HUES48 (cell line): ENCODE data around the gene GPR26.

Experiments used
- H3K27ac ChIP-seq: one replicate; pipeline ENCODE4 v1.7.0; 2013; ENCODE audit warnings: low read depth, low read length, inconsistent platforms
- H3K27me3 ChIP-seq: 2 replicates; pipeline ENCODE4 v1.6.1; 2013; ENCODE audit warnings: mild to moderate bottlenecking, low read length; ENCODE audit not compliant: control insufficient read depth, insufficient read depth
- H3K36me3 ChIP-seq: 2 replicates; pipeline ENCODE4 v1.6.1; 2013; ENCODE audit warnings: low read length; ENCODE audit not compliant: control insufficient read depth, insufficient read depth
- H3K4me1 ChIP-seq: 2 replicates; pipeline ENCODE4 v1.6.1; 2013; ENCODE audit warnings: mild to moderate bottlenecking, low read length; ENCODE audit not compliant: control insufficient read depth, insufficient read depth
- H3K4me3 ChIP-seq: 2 replicates; pipeline ENCODE4 v1.5.1; 2013; ENCODE audit warnings: mild to moderate bottlenecking, low read depth, low read length
- H3K9ac ChIP-seq: 2 replicates; pipeline ENCODE4 v1.6.1; 2013; ENCODE audit warnings: mild to moderate bottlenecking, low read depth, low read length, moderate library complexity
- H3K9me3 ChIP-seq: 2 replicates; pipeline ENCODE4 v1.6.1; 2013; ENCODE audit warnings: low read length; ENCODE audit not compliant: control insufficient read depth, insufficient read depth

Gene GPR26

DNA sequence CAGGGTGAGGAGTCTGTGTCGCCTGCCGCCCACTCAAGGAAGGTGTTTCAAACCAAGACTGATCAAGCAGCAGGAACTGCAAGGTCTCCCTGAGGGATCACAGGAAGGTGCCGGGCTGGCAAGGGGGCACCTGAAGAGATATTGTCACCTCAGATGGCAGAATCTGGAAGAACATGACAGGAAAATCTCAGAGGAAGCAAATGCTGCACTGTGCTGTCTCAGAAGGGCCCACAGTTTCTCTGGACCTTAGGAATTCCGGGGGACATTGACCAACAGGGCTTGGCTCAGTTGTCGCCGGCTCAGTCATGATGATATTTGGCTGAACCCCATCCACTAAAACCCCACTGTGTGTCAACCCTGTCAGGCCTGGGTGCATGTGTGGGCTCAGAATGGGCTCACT, 31.9 kb upstream of the GPR26 start:
- Histone ChIP-seq H3K4me1 (peaks cover 4% of the 10 kb centered on the region), H3K27ac (no peak overlapping the region), H3K36me3 (no peaks in the 10 kb centered on the region), H3K4me3 (no peak overlapping the region), H3K9me3 (no peaks in the 10 kb centered on the region), H3K27me3 (no peaks in the 10 kb centered on the region), H3K9ac (no peak overlapping the region)

DNA sequence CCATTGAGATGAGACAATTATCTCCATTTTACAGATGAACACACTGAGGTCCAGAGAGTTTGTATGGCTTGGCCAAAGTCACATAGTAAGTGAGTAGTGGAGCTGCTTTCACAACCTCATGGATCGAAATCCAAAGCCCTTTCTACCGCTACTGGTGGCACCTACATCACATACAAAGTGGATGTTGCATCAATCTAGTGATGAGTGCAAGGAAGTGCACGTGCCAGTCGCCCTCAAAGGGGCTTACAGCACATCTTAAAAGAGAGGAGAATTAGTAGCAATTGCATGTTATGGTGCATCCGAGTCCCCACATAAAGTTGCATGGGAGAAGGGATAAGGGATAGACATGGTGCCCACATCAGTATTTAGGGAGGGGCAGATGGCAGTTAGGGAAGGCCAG, 31.0 kb upstream of the GPR26 start:
- H3K4me1 ChIP-seq = peaks cover 13% of the 10 kb centered on the region
- no peaks in the 10 kb centered on the region for H3K9me3 ChIP-seq
- H3K27ac ChIP-seq = no peak overlapping the region
- no peak overlapping the region for H3K9ac ChIP-seq
- H3K4me3 ChIP-seq = no peak overlapping the region
- no peaks in the 10 kb centered on the region for H3K36me3 ChIP-seq
- H3K27me3 ChIP-seq = no peaks in the 10 kb centered on the region

DNA sequence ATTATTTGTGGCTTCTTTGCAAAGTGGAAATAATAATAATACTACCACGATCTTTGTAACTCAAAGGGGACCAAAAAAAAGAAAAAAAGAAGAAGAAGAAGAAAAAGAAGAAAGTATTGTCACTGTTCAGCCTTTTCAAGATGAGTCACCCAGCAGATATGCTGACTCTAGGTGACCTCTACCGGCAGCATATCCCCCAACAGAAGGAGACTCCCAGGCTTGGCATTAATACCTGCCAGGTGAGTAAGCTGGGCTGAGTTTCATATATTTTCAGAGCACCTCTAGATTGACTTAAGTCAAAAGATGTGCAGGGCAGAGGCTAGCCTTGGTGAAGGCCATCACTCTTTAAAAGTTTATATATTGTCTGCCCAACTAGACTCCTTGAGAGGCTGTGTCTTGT, 30.4 kb upstream of the GPR26 start:
- Histone ChIP-seq H3K9ac (no peak overlapping the region), H3K9me3 (no peaks in the 10 kb centered on the region), H3K4me3 (no peak overlapping the region), H3K27ac (no peak overlapping the region), H3K36me3 (no peaks in the 10 kb centered on the region), H3K27me3 (no peaks in the 10 kb centered on the region), H3K4me1 (peaks cover 19% of the 10 kb centered on the region)

DNA sequence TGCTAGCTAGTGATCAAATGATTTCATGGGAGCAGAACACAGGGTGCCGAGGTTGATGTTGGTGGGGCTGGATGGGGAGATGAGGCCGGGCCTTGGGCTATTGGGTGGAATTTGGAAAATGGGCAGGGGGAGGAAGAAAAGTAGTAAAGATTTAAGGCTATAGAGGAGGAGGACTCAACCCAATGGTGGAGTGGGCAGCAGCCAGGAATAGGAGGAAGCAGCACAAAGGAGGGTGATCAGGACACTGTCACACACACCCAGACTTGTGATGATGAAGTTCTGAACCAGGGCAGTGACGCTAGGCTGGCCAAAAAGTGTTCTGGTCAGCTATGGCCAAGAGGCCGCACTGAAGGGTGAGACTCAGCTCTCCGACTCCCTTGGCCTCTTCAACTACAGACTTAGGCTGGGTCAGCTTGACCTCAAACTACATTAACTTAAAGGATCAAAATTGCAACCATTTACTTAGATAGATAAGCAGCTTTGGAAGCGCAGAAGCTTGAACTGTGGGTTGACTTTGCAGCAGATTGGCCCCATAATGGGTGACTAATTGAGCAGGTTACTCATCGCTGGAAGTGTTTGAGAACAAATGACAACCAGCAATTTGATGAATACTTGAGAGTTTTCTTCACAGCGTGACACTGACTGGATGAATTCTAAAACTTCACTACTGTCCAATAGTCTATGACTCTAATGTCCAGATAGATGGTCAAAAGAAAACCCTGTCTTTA, 29.4 kb upstream of the GPR26 start:
- H3K27ac ChIP-seq = peak overlapping the region; percentile 32
- no peaks in the 10 kb centered on the region for H3K9me3 ChIP-seq
- no peaks in the 10 kb centered on the region for H3K36me3 ChIP-seq
- no peak overlapping the region for H3K4me3 ChIP-seq
- peaks cover 20% of the 10 kb centered on the region for H3K4me1 ChIP-seq
- no peaks in the 10 kb centered on the region for H3K27me3 ChIP-seq
- H3K9ac ChIP-seq = no peak overlapping the region

DNA sequence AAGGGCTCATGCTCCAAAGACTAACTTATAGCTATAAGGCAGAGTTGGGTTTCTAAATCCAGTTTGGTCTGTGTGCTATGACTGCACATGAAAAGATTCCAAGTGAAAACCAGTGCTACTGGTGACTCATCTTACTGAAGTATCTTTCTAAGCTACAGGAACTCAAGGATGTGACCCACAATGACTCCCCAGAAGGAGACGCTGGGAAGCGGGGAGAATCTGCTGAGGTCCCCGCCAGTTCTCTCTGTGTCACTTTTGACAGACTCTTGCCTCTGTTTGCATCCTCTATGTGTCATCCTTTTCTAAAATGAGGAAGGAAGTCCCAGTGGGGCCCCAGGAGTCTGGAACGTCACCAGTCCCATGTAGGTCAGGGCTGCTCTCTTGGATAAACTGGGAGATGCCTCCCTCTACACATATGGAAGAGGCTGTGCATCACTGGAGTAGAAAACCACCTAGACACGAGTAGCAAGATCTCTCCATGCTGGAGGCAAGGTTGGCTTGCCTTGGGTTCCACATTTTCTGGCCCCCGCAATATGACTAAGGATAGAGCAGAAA, 28.8 kb upstream of the GPR26 start:
- Histone ChIP-seq H3K4me3 (no peak overlapping the region), H3K27me3 (no peaks in the 10 kb centered on the region), H3K9ac (no peak overlapping the region), H3K9me3 (no peaks in the 10 kb centered on the region), H3K4me1 (peaks cover 26% of the 10 kb centered on the region), H3K36me3 (no peaks in the 10 kb centered on the region), H3K27ac (peak overlapping the region; percentile 32)

DNA sequence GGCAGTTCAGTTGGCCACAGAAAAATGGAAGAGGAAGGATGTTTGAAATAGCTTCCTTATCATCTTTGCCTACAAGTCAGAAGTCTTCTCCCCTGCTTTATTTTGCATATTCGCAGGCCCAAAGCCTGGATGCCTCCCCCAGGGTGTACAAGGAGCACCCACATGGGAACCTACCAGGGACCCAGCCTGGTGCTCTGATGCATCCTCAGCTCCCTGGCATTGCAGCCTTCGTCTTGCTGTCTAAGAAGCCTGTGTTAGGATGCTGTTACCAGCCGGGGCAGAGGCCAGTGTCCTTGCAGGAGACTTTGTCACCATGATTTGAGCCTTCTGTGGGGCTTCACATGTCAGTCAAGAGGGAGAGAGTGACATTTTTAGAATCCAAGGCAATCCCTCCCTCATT, 27.0 kb upstream of the GPR26 start:
- H3K4me1 ChIP-seq = peaks cover 32% of the 10 kb centered on the region
- no peak overlapping the region for H3K9ac ChIP-seq
- no peaks in the 10 kb centered on the region for H3K36me3 ChIP-seq
- no peaks in the 10 kb centered on the region for H3K9me3 ChIP-seq
- no peaks in the 10 kb centered on the region for H3K27me3 ChIP-seq
- no peak overlapping the region for H3K4me3 ChIP-seq
- H3K27ac ChIP-seq = no peak overlapping the region

DNA sequence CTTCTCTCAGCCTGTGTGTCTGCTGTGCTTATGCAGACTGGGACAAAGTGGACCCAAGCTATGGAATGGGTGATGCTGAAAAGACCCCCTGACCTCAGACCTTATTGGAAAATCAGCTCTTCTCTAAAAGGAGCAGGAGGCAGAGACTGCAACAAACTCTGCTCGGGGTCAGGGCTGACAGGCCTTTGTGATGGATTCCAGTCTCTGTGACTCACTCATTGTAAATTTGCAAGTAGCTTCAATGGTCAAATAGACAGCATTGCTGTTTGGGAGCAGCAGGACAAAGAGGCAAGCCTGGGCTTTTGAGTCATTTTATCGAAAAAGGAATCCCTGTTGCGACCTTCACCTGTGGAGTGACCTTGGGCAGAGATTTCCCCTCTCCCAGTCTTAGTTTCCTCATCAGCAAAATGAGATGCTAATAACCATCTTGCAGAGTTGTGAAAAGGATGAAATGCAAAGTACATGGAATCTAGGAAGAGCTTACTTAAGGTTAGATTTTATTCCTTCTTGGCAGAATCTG, 26.1 kb upstream of the GPR26 start:
- Histone ChIP-seq H3K27ac (peak overlapping the region; percentile 86), H3K4me3 (no peak overlapping the region; the same call in 1 of the 2 replicates), H3K9me3 (no peaks in the 10 kb centered on the region), H3K4me1 (peaks cover 32% of the 10 kb centered on the region), H3K9ac (peak overlapping the region; percentile 36; the same call in 1 of the 2 replicates), H3K36me3 (no peaks in the 10 kb centered on the region), H3K27me3 (no peaks in the 10 kb centered on the region)

DNA sequence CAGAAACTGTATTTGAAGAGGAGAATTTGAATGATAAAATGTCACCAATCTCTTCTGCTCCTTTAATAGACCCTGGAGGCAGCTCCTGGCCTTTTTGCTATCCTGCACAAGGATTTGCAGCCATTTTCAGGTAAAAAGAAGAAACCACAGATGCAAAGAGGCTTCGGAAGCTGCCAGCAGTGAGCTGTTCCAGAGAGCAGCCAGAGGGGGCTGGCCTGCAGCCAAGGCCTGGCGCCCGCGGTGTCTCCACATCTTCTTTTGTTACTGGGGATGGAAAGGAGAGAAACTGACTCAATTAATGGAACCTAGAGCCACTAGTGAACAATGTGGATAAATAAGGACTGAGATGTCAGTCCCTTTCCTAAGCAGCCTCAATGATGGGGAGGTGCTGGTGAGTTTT, 23.9 kb upstream of the GPR26 start:
- Histone ChIP-seq H3K27ac (peak overlapping the region; percentile 29), H3K4me1 (peaks cover 32% of the 10 kb centered on the region), H3K4me3 (no peak overlapping the region), H3K27me3 (no peaks in the 10 kb centered on the region), H3K9me3 (no peaks in the 10 kb centered on the region), H3K9ac (no peak overlapping the region), H3K36me3 (no peaks in the 10 kb centered on the region)

DNA sequence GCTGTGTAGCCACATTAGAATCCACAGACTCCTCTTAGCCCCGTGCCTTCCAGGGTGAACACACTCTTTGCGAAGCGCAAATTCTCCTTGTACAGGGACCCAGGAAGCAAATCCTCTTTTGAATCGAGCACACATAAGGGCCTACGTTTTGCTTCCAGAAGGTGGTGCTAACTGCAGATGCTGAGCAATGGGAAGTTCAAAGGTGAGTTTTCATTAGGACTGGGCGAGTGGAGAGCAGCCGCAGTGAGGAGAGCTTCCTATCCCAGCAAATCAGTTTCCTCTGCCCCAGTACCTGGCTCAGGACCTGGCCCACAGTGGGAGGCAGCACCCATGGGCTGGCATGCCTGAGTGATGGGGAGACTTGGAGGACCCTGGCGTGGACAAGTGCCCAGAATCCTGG, 23.5 kb upstream of the GPR26 start:
- Histone ChIP-seq H3K4me1 (peaks cover 32% of the 10 kb centered on the region), H3K27ac (peak overlapping the region; percentile 29), H3K27me3 (no peaks in the 10 kb centered on the region), H3K4me3 (no peak overlapping the region), H3K36me3 (no peaks in the 10 kb centered on the region), H3K9me3 (no peaks in the 10 kb centered on the region), H3K9ac (no peak overlapping the region)

DNA sequence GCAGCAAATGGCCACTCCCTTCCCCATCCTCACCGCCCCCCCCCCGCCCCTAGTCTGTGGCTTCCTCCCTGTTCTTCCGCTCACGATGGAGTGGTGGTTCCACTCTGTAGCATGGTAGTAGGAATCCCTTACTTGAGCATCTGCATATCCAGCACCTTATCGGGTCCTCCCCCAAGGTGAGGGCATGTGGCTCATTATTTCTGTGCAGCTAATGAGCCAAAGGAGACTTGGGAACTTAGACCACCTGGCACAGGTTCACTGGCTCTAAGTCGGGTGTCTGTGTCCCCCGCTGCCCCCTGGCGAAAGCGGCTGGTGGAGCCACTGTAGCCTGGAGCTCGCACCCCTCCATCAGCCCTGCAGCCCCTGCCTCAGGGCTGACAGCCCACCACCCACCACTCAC, 22.8 kb upstream of the GPR26 start:
- Histone ChIP-seq H3K9ac (no peak overlapping the region), H3K27me3 (no peaks in the 10 kb centered on the region), H3K4me3 (no peak overlapping the region), H3K9me3 (no peaks in the 10 kb centered on the region), H3K4me1 (peaks cover 32% of the 10 kb centered on the region), H3K36me3 (no peaks in the 10 kb centered on the region), H3K27ac (no peak overlapping the region)

DNA sequence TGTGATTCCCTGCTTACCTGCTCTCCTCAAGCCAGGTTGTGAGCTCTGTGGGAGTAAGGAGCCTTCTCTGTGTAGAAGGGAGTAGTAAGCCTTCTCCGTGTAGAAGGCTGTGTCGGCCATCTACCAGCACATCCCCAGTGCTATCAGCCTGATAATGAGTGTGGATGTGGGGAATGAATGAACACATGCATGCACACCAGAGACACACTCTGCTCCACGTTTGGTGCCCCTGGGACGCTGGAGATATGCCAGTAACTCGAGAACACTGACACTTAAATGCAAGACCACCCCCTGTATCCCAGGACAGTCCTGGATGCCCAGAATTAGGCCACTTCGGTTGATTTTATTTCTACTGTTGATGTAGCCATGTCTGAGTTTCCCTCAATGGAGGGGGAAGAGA, 21.1 kb upstream of the GPR26 start:
- Histone ChIP-seq H3K9me3 (no peaks in the 10 kb centered on the region), H3K27ac (no peak overlapping the region), H3K27me3 (no peaks in the 10 kb centered on the region), H3K36me3 (no peaks in the 10 kb centered on the region), H3K9ac (no peak overlapping the region), H3K4me1 (peaks cover 20% of the 10 kb centered on the region), H3K4me3 (no peak overlapping the region)
